ENCODE measurements around the gene KBTBD4. TPM values are rescaled to one million over a fixed set of nuclear protein-coding genes. Genes with fewer than 3 reads are reported as not detected.

The KBTBD4 gene
- total RNA-seq, 2 donors from 2014 or later = 13.2 to 19.7 TPM

- no peak within 1 kb of the TSS for H3K27ac Mint-ChIP-seq
- peaks cover 0 to 11% of the 10 kb centered on the region in 2 donors for H3K4me1 Mint-ChIP-seq (ENCODE audit: low read depth in 2 of 2)
- DNase-seq (ENCODE audit: low spot score) (peak; percentile 61), ATAC-seq (peak; percentile 19 to 25)
- H3K4me3 Mint-ChIP-seq = no peak within 1 kb of the TSS
- peaks cover 10% of the 10 kb centered on the region for H3K36me3 Mint-ChIP-seq
- no peaks in the 10 kb centered on the region for H3K9me3 Mint-ChIP-seq
- H3K27me3 Mint-ChIP-seq = no peaks in the 10 kb centered on the region
These were observed 7.5 kb upstream of the KBTBD4 start, which contains the start of gene FAM180B for GRCh38 chr11:47586098-47586855. TSS of gene FAM180B (plus strand) at chr11:47586678. CDS start at chr11:47586769, 91 bp downstream.

GRCh38 chr11:47583844-47584243 lies 5.1 kb upstream of the KBTBD4 start:
- no peaks in the 10 kb centered on the region for H3K27me3 Mint-ChIP-seq

GRCh38 chr11:47577460-47578041 lies 1.2 kb downstream of the KBTBD4 start:
- ATAC-seq (no peak), DNase-seq (ENCODE audit: low spot score) (peak; percentile 35)
- Mint-ChIP-seq H3K36me3 (peaks cover 17% of the 10 kb centered on the region), H3K4me3 (peak overlapping the region; percentile 94), H3K27ac (peak overlapping the region; percentile 86 to 89), H3K4me1 (ENCODE audit: low read depth in 2 of 2) (peaks cover 28 to 29% of the 10 kb centered on the region in 2 donors), H3K9me3 (no peaks in the 10 kb centered on the region), H3K27me3 (no peaks in the 10 kb centered on the region)

More at GRCh38 chr11:47583844-47584243, 5.1 kb upstream of the KBTBD4 start:
- H3K27ac Mint-ChIP-seq = no peak overlapping the region
- no peaks in the 10 kb centered on the region for H3K9me3 Mint-ChIP-seq
- no peak overlapping the region for H3K4me3 Mint-ChIP-seq
- DNase-seq (ENCODE audit: low spot score) (peak; percentile 35), ATAC-seq (no peak)
- peaks cover 19% of the 10 kb centered on the region for H3K36me3 Mint-ChIP-seq
- peaks cover 16 to 19% of the 10 kb centered on the region in 2 donors for H3K4me1 Mint-ChIP-seq (ENCODE audit: low read depth in 2 of 2)

GRCh38 chr11:47573321-47573720 lies 5.4 kb downstream of the KBTBD4 start:
- no peak for ATAC-seq
- no peak for DNase-seq (ENCODE audit: low spot score)
- peaks cover 10 to 13% of the 10 kb centered on the region in 2 donors for H3K4me1 Mint-ChIP-seq (ENCODE audit: low read depth in 2 of 2)
- H3K27me3 Mint-ChIP-seq = no peaks in the 10 kb centered on the region
- no peak overlapping the region for H3K4me3 Mint-ChIP-seq
- H3K27ac Mint-ChIP-seq = no peak overlapping the region
- H3K9me3 Mint-ChIP-seq = no peaks in the 10 kb centered on the region
- H3K36me3 Mint-ChIP-seq = peaks cover 5% of the 10 kb centered on the region

- Mint-ChIP-seq H3K27me3 (no peaks in the 10 kb centered on the region), H3K27ac (no peak overlapping the region), H3K9me3 (no peaks in the 10 kb centered on the region), H3K4me3 (no peak overlapping the region), H3K36me3 (peaks cover 5% of the 10 kb centered on the region), H3K4me1 (ENCODE audit: low read depth in 2 of 2) (peaks cover 7 to 12% of the 10 kb centered on the region in 2 donors)
- DNase-seq (ENCODE audit: low spot score) (no peak), ATAC-seq (no peak)
These were observed 6.0 kb downstream of the KBTBD4 start for GRCh38 chr11:47572715-47573255.

- H3K4me3 Mint-ChIP-seq = no peak overlapping the region
- H3K4me1 Mint-ChIP-seq (ENCODE audit: low read depth in 2 of 2) = peaks cover under 1 to 4% of the 10 kb centered on the region in 2 donors
- no peak for DNase-seq (ENCODE audit: low spot score)
- no peak overlapping the region for H3K27ac Mint-ChIP-seq
- H3K36me3 Mint-ChIP-seq = peaks cover 5% of the 10 kb centered on the region
- ATAC-seq = no peak
- no peaks in the 10 kb centered on the region for H3K9me3 Mint-ChIP-seq
- no peaks in the 10 kb centered on the region for H3K27me3 Mint-ChIP-seq
These were observed 6.9 kb downstream of the KBTBD4 start for GRCh38 chr11:47571895-47572294.

GRCh38 chr11:47571357-47571729 lies 7.4 kb downstream of the KBTBD4 start:
- H3K4me1 Mint-ChIP-seq (ENCODE audit: low read depth in 2 of 2) = peaks cover 5 to 9% of the 10 kb centered on the region in 2 donors
- H3K4me3 Mint-ChIP-seq = no peak overlapping the region
- peaks cover 5% of the 10 kb centered on the region for H3K36me3 Mint-ChIP-seq
- DNase-seq (ENCODE audit: low spot score) (no peak), ATAC-seq (no peak)
- no peaks in the 10 kb centered on the region for H3K27me3 Mint-ChIP-seq
- peak overlapping the region in 1 of 2 donors; percentile 37 for H3K27ac Mint-ChIP-seq
- no peaks in the 10 kb centered on the region for H3K9me3 Mint-ChIP-seq

GRCh38 chr11:47570651-47571356 lies 8.0 kb downstream of the KBTBD4 start:
- Mint-ChIP-seq H3K4me1 (ENCODE audit: low read depth in 2 of 2) (peaks cover 5 to 9% of the 10 kb centered on the region in 2 donors), H3K27ac (peak overlapping the region in 1 of 2 donors; percentile 37)

GRCh38 chr11:47569646-47570045 lies 9.1 kb downstream of the KBTBD4 start:
- Mint-ChIP-seq H3K27me3 (no peaks in the 10 kb centered on the region), H3K9me3 (no peaks in the 10 kb centered on the region), H3K4me1 (ENCODE audit: low read depth in 2 of 2) (peaks cover 11 to 13% of the 10 kb centered on the region in 2 donors), H3K4me3 (no peak overlapping the region), H3K27ac (no peak overlapping the region), H3K36me3 (peaks cover 5% of the 10 kb centered on the region)
- no peak for DNase-seq (ENCODE audit: low spot score)
- ATAC-seq = no peak

More at GRCh38 chr11:47570651-47571356, 8.0 kb downstream of the KBTBD4 start:
- no peak overlapping the region for H3K4me3 Mint-ChIP-seq
- H3K36me3 Mint-ChIP-seq = peaks cover 5% of the 10 kb centered on the region
- ATAC-seq = no peak
- no peak for DNase-seq (ENCODE audit: low spot score)
- H3K27me3 Mint-ChIP-seq = no peaks in the 10 kb centered on the region
- H3K9me3 Mint-ChIP-seq = no peaks in the 10 kb centered on the region

- Mint-ChIP-seq H3K9me3 (no peaks in the 10 kb centered on the region), H3K36me3 (no peaks in the 10 kb centered on the region), H3K4me3 (peak overlapping the region; percentile 75), H3K27me3 (no peaks in the 10 kb centered on the region), H3K4me1 (ENCODE audit: low read depth in 2 of 2) (peaks cover 12 to 16% of the 10 kb centered on the region in 2 donors), H3K27ac (peak overlapping the region; percentile 38 to 70)
- ATAC-seq (no peak), DNase-seq (ENCODE audit: low spot score) (no peak)
These were observed 12.5 kb downstream of the KBTBD4 start for GRCh38 chr11:47566149-47566698.

GRCh38 chr11:47565340-47566148 lies 13.2 kb downstream of the KBTBD4 start, which contains the start of gene PTPMT1:
TSS of gene PTPMT1 (plus strand) at chr11:47565599. CDS start at chr11:47565623, 24 bp downstream.
- peak within 1 kb of the TSS; percentile 75 for H3K4me3 Mint-ChIP-seq
- peak; percentile 97 for ATAC-seq
- H3K36me3 Mint-ChIP-seq = no peaks in the 10 kb centered on the region
- peak within 1 kb of the TSS; percentile 46 to 70 for H3K27ac Mint-ChIP-seq
- DNase-seq (ENCODE audit: low spot score) = peak; percentile 85
- H3K9me3 Mint-ChIP-seq = no peaks in the 10 kb centered on the region
- H3K27me3 Mint-ChIP-seq = no peaks in the 10 kb centered on the region
- H3K4me1 Mint-ChIP-seq (ENCODE audit: low read depth in 2 of 2) = peaks cover 12 to 16% of the 10 kb centered on the region in 2 donors

- DNase-seq (ENCODE audit: low spot score) = no peak
- peak in 1 of 2 donors; percentile 1 for ATAC-seq
- Mint-ChIP-seq H3K9me3 (no peaks in the 10 kb centered on the region), H3K4me1 (ENCODE audit: low read depth in 2 of 2) (peaks cover 16% of the 10 kb centered on the region in 2 donors), H3K27ac (peak overlapping the region; percentile 46 to 60), H3K27me3 (no peaks in the 10 kb centered on the region), H3K36me3 (no peaks in the 10 kb centered on the region), H3K4me3 (peak overlapping the region; percentile 75)
These were observed 13.8 kb downstream of the KBTBD4 start for GRCh38 chr11:47564933-47565339.

All from natural killer cell treated with Interleukin-12 subunit alpha and Interleukin-12 subunit beta and Interleukin-15 and Interleukin-18, amount 100 ng/mL, for 72 hours (primary cell).